ENCODE measurements around the gene PMPCA.

DNA sequence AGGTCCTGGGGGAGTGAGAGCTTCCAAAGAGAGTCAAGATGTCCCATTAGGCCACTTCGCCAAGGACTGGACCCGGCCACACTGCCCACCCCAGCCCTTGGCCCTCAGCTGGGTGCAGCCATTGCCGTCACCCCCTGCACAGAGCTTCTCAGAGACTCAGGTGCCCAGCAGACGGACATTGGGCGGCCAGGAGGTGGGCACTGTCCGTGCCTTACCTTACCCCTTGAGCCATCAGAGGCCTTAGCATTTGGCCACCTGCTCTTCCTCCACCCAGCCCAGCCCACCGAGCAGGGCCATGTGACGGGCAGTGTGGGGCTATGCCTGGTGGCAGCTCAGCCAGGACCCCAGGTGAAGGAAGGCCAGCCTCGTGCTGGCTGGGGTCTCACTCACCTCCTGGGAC is 43.6 kb upstream of the PMPCA start:
- TF ChIP-seq, protein P1, sequence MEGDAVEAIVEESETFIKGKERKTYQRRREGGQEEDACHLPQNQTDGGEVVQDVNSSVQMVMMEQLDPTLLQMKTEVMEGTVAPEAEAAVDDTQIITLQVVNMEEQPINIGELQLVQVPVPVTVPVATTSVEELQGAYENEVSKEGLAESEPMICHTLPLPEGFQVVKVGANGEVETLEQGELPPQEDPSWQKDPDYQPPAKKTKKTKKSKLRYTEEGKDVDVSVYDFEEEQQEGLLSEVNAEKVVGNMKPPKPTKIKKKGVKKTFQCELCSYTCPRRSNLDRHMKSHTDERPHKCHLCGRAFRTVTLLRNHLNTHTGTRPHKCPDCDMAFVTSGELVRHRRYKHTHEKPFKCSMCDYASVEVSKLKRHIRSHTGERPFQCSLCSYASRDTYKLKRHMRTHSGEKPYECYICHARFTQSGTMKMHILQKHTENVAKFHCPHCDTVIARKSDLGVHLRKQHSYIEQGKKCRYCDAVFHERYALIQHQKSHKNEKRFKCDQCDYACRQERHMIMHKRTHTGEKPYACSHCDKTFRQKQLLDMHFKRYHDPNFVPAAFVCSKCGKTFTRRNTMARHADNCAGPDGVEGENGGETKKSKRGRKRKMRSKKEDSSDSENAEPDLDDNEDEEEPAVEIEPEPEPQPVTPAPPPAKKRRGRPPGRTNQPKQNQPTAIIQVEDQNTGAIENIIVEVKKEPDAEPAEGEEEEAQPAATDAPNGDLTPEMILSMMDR (IDR thresholded peaks at IDR 0.05) = no peak
- TF ChIP-seq POLR2A (IDR thresholded peaks at IDR 0.05; ENCODE audit: low read depth) (no peak), POLR2AphosphoS5 (IDR thresholded peaks at IDR 0.05) (no peak)

All from esophagus muscularis mucosa (tissue), 3 donors.